Activated T-cell treated with anti-CD3 and anti-CD28 coated beads for 4 hours (primary cell): ENCODE data around the gene DOP1B.
"Not testable (repeated sequence)": the region's sequence is repeated elsewhere in the genome, so short reads cannot be mapped to it uniquely, and the experiment has no call there.

Experiments
- DNase-seq: peaks from one replicate; pipeline ENCODE4 v3.0.0-alpha.2; 2020

Gene DOP1B

DNA sequence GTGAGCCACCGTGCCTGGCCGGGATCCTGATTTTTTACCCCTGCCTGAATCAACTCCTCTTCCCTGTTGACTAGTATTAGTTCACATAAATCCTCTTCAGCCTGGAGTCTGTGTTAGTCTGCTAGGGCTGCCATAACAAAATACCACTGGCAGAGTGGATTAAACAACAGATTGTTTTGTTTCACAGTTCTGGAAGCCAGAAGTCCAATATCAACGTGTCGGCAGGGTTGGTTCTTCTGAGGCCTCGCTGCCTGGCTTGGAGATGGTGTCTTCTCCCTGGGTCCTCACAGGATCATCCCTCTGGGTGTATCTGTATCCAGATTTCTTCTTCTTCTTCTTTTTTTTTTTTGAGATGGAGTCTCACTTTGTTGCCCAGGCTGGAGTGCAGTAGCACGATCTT lies 18.2 kb downstream of the DOP1B start:
- no peak for DNase-seq

DNA sequence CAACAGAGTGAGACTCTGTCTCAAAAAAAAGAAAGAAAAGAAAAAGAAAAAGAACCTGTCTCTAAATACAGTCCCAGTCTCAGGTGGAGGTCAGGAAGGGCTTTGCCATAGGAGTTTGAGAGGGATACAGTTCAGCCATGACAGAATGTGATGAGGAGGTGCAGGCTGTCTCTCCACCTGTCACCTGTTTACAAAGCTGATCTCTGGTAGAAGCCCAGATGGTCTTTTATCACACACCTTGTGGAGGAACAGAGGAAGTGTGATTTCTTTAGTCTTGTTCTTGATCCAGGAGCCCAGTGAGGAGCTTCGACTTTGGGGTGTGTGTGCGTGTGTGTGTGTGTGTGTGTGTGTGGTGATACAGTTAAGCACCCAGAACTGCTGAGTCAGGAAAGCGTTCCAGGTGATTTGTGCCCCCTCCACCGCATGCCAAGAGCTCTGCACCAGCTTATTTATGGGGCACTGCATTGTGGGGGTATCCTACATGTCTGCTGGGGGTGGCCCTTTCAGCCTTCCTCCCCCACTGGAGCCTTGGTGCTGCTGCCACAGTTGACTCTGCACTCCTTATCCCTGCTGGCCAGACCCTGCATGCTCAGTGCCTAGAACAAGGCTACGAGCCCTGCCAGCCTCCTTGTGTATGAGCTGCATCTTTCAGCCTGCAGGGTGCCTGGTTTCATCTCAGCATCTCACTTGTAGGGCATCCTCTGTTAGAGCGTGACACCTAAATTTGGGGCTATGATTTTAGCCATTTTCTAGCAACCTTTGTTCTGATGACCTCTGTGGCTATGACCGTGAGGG lies 19.3 kb downstream of the DOP1B start:
- DNase-seq: no peak

DNA sequence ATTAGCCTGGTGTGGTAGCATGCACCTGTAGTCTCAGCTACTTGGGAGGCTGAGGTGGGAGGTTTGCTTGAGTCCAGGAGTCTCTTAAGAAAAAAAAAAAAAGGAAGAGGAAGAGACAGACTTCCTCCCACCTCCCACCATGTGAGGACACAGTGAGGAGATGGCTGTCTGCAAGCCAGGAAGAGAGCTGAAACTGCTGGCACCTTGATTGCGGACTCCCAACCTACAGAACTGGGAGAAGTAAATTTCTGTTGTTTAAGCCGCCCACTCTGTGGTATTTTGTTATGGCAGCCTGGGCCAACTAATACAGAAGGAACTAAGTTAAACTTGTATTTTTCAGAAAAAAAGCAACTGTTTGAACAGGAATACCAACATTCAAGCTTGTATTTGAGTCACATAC lies 21.7 kb downstream of the DOP1B start:
- DNase-seq: no peak

DNA sequence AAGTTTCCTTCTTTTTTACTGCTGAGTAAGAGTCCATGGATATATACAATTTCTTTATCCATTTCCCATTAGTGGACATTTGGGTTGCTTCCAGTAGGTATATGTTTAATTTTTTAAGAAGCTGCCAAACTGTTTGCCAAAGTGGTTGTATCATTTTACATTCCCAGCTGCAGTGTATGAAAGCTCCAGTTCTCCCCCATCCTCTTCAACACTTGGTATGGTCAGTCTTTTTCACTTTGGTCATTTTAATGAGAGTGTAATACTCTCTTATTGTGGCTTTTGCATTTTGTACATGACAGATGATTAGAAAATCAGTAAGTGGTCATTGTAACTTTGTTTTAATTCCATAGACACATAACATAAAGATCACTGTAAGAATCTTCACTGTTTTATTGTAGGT lies 22.5 kb downstream of the DOP1B start:
- DNase-seq: no peak

DNA sequence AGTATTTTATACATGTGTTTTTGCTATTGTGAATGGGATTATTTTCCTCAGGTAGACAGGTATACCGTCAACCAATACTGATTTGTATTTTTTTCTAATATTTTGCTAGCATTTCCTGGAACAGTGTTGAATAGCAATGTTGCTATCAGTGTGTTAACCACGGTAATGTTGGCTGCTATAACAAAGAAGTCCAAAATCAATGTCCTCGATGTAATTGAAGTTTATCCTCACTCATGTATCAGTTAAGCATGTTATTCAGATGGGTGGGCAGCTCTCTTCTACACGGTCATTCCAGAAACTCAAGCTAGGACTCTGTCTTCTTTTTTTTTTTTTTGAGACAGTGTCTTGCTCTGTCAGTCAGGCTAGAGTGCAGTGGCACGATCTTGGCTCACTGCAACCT lies 24.3 kb downstream of the DOP1B start:
- no peak for DNase-seq

DNA sequence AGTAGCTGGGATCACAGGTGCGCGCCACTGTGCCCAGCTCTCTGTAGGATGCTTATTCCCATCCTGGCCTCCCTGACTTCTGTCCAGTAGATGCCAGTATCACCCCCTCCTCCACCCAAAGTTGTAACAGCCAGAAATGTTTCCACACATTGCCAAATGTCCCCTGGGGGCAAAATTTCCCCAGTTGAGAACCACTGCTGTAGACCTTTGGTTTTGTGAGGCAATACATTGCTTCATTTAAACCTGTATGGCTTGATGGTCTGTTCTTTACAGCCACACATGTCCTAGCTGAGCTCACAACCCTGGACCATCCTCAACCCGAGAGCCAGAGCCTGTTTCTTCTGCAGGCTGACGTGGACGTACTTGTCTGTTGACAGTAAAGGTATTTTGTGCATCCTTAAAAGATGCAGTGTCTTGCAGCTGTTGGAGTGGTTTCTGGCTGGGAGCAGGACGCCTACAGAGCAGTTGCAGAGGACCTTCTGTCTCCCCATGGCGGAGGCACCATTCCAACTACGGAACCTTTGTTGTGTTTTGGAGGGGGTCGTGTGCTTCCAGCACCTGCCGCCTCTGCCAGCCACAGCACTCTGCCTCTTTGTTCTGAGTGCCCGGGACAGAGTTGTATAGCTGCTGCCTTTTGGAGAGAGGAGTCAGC lies 26.6 kb downstream of the DOP1B start:
- no peak for DNase-seq

DNA sequence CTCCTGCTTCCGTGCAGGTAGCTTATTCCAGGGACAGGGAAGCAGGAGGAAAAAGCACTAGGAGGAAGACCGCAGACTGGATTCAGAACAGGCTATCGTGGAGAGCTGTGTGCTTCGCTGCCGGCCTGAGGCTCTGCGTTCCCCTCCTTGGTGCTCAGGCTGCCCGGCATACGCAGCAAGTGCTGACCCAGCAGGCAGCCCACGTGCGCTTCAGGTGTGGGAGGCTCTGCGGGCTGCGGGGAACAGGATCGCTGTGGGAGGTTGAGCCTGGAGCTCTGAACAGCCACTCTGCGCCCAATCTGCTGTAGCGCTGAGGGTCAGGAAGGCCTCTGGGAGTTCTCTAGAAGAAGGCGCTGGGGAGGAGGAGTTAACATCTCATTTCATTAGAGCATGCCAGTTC lies 27.9 kb downstream of the DOP1B start:
- DNase-seq: no peak

DNA sequence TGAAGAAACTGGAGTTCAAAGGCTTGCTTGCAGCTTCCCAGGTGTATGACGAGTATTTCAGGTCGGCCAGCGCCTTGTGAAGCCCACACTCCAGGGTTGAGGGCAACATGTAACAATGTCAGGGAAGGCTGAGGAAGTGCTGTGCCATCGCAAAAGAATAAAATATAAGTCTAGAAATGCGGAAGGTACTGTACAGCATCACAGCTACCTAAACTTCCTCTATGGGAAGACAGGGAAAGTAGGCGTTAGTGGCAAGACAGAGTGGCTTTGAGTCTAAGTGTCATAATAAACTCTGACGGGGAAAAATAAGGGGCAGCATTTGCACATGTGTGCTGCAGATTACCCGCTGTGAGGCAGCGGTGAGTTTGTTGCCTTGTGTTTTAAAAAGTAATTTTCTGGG lies 28.9 kb downstream of the DOP1B start:
- no peak for DNase-seq

DNA sequence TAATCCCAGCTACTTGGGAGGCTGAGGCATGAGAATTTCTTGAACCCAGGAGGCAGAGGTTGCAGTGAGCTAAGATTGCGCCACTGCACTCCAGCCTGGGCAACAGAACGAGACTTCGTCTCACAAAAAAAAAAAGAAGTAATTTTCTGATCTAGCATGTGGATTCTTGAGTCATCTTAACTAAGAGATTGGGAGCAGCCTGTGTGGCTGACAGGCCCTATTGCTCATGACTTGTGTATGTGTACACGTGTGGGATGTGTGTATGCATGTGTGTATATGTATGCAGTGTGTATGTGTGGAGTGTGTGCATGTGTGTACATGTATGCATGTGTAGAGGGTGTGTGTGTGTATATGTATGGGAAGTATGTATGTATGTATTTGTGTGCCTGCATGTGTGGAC lies 29.5 kb downstream of the DOP1B start:
- no peak for DNase-seq

DNA sequence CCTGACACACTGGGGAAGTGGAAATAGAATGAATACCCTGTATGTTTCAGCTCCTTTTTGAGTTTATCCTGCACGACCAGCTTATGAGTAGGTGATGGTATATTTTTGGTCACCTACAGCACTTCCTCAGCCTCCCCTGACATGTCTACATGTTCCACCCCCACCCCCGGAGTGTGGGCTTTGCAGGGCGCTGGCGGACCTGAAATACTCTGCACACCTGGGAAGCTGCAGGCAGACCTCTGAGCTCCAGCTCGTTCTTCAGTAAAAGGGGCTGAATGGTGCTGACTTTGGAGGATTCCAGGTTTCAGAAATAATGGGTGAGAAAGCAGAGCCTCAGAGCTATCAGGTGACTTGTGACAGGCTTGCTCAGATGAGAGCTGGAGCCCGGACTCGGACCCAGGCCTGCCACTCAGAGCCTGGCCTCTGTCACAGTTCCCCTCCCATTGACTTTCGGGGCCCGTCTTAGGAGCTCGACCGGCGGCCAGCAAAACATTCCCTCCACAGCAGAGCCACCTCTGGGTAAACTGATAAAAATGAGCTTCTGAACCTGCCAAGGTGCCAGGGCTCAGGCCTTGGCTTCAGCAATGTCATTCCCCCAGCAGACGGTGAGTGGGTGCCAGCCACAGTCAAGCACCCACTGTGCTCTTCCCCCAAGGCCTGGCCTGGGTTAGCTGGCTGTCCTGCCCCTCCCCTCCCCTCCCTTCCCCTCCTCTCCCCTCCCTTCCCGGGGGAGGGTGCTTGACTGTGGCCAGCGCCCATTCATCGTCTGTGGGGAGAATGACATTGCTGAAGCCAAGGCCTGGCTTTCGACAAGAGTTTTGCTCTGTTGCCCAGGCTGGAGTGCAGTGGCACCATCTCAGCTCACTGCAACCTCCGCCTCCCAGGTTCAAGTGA lies 30.1 kb downstream of the DOP1B start:
- DNase-seq: no peak

DNA sequence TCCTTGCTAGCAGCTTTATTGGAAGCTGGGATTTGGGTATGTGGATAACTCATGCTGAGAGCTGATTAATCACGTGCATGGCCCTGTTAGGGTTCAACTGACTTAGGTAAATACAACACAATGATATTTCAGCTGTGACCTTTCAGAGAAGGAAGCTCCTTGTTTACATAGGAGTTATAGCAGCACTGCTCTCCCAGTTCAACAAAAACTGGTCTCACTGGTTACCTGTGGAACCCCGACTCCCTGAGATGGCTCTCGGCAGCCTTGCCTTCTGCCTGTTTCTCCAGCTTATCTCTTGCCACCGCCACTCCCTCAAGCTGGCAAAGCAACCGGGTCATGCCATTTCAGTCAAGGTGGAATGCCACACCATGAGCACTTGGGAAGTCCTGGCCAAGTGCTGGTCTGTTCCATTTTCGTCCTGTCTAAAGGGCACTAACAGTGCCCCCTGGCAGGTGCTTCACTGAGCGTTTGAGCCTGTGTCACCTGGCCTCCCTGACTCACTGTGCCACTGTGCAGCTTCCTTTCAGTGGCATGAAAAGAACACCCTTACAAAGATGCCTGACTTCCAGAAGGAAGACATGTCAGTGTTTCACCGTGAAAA lies 31.6 kb downstream of the DOP1B start:
- DNase-seq: no peak

DNA sequence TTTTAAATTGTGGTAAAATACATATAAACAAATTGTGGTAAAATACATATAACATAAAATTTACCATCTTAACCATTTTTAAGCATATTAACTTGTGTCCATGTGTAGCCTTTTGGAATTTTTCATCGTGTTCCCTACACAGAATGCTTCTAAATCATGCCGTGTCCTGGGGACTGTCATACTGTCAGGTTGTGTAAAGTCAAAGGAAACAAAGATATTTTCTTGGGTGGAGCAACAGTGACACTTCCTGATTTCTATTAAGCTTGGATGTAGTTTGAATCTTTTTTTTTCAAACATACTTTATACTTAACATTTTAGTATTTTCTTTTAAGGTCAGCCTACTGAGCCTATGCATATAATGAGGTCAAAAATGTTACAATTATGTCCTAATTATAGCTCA lies 32.3 kb downstream of the DOP1B start:
- no peak for DNase-seq

DNA sequence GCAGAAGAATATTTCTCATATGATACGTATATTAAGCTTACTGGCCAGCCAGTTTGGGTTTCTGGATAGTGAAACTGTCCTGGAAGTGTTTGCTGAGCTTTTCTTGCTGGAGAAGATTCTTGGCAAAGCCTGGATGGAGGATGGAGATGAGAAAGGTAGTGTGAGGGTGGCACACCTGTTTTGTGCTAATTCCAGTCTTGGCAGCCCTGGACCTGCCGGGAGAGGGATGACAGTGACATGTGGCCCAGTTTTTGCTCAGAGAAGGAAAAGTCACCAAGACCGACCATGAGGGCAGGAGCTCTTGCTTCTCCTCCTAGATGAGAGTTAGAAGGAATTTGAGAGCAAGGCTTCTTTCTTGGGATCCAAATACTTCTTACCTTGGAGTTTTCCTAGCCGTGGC lies 34.1 kb downstream of the DOP1B start:
- no peak for DNase-seq

DNA sequence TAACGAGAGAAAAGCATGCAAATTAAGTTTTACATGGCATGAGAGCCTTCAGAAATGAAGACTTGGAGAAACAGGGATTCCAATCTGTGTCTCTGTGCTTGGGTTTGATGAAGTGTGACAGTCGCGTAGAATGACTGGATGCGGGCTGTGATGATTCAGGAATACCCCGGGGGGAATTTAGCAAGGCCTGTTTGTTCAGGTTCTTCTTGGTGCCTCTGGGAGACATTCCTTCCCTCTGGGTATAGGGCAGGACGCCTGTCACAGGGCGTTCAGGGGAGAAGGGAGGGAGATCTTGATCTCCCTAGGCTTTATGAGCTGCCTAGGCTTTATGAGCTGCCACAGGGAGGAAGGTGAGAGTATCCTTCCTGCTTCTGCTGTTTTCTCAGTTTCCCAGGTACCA lies 36.6 kb downstream of the DOP1B start:
- no peak for DNase-seq

DNA sequence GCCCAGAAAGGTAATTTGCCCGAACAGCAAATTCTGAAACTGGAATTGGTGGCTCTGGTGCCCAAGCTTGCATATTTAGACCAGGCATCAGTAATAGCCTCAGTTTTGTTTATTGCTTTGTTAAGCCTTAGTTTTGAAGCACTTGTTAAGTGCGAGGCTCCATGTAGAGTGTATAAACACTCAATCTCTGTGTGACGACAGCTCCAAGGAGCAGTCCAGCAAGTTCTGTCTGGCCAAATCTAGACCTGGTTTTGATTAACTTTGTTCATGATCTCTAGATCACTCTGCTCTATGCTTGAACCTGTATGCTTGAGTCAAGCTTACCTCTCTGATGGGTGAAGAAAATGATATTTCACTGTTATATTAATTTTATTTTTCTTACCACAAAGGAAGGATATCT lies 37.4 kb downstream of the DOP1B start:
- DNase-seq: no peak

DNA sequence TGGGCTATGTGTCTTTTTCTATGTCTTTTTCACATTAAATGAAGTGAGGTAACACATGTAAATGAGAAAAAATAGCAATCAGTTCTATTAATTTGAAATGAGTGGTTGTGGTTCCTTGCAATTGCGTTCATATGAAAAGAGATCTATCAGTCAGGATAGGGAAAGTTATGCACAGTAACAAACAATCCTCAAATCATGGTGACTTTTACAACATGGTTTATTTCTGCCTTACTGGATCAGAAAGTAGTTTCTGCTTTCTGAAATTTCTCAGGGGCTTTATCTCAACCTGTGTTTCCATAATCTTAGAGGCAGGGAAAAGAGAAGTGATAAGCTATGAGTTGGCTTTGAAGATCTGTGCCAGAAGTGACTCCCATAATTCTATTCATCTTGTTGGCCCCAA lies 39.0 kb downstream of the DOP1B start:
- DNase-seq: no peak

DNA sequence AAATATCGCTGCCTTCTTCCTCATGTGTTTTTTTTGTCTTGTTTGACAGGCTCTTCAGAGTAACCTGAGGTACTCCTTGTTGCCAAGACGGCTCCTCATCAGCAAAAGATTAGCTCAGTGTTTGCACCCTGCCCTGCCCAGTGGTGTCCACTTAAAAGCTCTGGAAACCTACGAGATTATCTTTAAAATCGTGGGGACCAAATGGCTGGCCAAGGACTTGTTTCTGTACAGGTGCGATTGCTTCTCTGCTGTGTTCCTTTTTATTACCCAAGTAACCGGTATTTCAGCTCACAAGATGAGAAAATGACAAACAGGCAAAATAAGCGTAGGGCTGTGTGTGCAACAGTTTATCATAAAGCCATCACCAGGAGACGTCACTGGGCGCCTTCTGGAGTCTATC lies 42.4 kb downstream of the DOP1B start:
- no peak for DNase-seq

DNA sequence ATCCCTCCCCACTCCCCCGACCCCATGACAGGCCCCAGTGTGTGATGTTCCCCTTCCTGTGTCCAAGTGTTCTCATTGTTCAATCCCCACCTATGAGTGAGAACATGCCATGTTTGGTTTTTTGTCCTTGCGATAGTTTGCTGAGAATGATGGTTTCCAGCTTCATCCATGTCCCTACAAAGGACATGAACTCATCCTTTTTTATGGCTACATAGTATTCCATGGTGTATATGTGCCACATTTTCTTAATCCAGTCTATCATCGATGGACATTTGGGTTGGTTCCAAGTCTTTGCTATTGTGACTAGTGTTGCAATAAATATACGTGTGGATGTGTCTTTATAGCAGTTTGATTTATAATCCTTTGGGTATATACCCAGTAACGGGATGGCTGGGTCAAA lies 43.0 kb downstream of the DOP1B start:
- not testable (repeated sequence) for DNase-seq

DNA sequence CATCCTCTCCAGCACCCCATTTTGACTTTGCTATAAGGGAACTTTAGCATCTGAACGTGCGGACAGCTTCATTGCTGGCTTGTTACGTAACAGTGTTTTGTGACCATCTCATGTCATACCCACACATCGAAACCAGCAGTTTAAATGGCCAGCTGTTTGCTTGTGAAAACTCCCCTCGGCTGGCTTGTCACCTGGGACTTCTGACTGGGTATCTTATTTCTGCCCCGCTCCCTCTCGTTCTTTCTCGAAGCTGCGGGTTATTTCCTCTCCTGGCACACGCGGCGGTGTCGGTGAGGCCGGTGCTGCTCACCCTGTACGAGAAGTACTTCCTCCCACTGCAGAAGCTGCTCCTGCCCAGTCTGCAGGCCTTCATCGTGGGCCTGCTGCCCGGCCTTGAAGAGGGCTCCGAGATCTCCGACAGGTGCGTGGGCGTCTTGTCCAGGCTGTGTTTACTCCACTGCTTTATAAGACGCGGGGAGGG lies 43.5 kb downstream of the DOP1B start:
- no peak for DNase-seq

DNA sequence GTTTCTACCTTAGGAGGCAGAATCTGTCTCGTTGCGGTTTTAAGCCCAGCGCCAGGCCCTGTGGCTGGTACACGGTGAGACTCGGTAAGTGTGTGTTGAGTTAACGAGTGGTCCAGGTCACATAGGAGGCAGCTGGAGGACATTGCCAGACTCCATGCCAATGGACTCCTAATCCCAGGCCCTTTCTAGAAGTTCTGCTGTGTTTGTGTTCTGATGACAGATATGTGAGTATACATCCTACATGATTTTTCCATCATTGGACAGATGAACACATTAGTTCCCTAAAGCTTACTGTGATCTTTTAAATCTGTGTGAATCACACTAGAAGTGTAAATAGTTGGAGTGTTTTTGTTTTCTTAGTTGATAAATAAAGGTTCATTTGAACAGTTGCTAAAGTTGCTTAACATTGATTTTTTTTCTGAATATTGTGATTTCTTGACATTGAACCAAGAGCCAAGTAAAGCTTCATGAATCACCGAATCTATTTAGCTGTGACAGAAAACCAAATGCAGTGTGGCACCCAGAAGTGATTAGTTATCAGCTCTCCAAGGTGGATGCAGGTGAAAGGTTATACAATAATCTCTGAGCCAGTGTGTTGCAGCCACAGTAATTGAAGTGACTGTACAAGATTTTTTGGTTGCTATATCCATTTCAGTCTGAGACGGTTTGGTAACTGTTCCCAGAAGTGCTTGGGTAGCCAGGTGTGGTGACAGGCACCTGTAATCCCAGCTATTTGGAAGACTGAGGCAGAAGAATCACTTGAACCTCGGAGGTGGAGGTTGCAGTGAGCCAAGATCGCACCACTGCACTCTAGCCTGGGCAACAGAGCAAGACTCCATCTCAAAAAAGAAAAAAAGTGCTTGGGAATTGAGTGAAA lies 46.3 kb downstream of the DOP1B start:
- no peak for DNase-seq

DNA sequence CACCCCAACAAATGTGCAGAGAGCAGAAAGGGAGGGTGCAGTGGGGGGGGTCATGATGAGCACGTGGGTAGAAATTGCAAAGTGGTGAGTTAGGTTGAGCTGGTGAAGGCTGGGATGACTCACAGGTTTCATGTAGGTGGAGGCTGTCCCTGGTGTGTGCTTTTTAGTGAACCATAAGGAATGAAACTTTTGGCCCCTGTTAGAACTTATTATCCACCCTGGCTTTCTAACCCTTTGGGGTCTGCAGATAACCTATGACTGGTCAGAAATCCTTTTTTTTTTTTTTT lies 46.9 kb downstream of the DOP1B start:
- peak; percentile 40 for DNase-seq

DNA sequence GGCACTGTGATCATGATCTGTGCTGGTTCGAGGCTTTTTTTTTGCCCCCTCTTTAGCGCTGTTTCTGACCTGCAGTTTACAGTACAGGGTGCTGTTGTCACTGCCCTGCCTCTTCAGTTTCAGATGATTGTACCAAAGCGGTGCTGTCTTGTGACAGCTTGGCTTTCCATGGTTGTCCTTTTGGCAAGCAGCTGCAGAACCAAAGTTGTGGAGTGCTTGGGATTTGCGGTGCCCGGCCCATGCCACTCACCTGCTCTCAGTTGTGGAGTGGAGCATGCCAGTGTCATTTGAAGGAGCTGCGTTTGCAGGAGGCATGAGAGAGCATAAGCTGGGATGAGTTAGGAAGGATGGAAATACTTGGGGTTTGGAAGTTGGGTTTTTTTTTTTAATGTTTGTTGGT lies 48.4 kb downstream of the DOP1B start:
- no peak for DNase-seq

DNA sequence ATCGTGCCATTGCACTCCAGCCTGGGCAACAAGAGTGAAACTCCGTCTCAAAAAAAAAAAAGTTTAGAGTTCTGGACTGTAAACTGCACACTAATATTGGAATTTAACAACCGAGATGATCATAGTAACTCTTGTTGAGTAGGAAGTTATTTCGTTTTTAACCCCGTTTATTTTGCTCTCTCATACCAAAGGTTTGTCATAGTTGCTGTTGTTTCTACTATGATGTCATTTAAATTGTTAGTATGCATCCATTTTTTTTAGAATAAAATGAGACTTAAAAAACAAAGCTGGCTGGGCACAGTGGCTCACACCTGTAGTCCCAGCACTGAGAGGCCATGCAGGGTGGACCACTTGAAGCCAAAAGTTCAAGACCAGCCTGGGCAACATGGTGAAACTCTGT lies 49.3 kb downstream of the DOP1B start:
- DNase-seq: no peak
